WERI-Rb-1 (cell line): ENCODE measurements around the gene TMEM151A.

Experiments used
- DNase-seq: peaks from one replicate; pipeline ENCODE4 v3.0.0-alpha.2; 2020
- H3K27ac ChIP-seq: fragments of 250-450 bp; sonication (Bioruptor Pico); 2 replicates; pipeline ENCODE4 v1.5.1; 2020; ENCODE audit warnings: mild to moderate bottlenecking, moderate library complexity
- H3K27me3 ChIP-seq: fragments of 250-450 bp; sonication (Bioruptor Pico); 2 replicates; pipeline ENCODE4 v1.5.1; 2021; ENCODE audit warnings: mild to moderate bottlenecking, low read depth, moderate library complexity; ENCODE audit not compliant: insufficient read depth, severe bottlenecking
- H3K36me3 ChIP-seq: fragments of 250-450 bp; sonication (Bioruptor Pico); 2 replicates; pipeline ENCODE4 v1.5.1; 2020; ENCODE audit warnings: mild to moderate bottlenecking, moderate library complexity
- H3K4me3 ChIP-seq: 2 replicates; pipeline ENCODE4 v1.5.1; 2011; ENCODE audit warnings: low read depth, mild to moderate bottlenecking, control low read depth, low read length
- H3K9me3 ChIP-seq: fragments of 250-450 bp; sonication (Bioruptor Pico); 2 replicates; pipeline ENCODE4 v1.5.1; 2021; ENCODE audit warnings: mild to moderate bottlenecking, moderate library complexity; ENCODE audit not compliant: severe bottlenecking
- TF ChIP-seq, protein P1 (sequence below): IDR thresholded peaks from 2 replicates; pipeline ENCODE4 v1.5.1; 2011; ENCODE audit warnings: low read depth, mild to moderate bottlenecking, control low read depth, inconsistent platforms, low read length

The TMEM151A gene

GRCh38 chr11:66341502-66342126 is 49.9 kb downstream of the TMEM151A start:
- H3K27me3 ChIP-seq: no peaks in the 10 kb centered on the region
- no peak overlapping the region for H3K4me3 ChIP-seq
- H3K36me3 ChIP-seq: peaks cover 32% of the 10 kb centered on the region
- DNase-seq: no peak
- H3K9me3 ChIP-seq: no peaks in the 10 kb centered on the region
- TF ChIP-seq, protein P1, sequence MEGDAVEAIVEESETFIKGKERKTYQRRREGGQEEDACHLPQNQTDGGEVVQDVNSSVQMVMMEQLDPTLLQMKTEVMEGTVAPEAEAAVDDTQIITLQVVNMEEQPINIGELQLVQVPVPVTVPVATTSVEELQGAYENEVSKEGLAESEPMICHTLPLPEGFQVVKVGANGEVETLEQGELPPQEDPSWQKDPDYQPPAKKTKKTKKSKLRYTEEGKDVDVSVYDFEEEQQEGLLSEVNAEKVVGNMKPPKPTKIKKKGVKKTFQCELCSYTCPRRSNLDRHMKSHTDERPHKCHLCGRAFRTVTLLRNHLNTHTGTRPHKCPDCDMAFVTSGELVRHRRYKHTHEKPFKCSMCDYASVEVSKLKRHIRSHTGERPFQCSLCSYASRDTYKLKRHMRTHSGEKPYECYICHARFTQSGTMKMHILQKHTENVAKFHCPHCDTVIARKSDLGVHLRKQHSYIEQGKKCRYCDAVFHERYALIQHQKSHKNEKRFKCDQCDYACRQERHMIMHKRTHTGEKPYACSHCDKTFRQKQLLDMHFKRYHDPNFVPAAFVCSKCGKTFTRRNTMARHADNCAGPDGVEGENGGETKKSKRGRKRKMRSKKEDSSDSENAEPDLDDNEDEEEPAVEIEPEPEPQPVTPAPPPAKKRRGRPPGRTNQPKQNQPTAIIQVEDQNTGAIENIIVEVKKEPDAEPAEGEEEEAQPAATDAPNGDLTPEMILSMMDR: no peak
- H3K27ac ChIP-seq: no peak overlapping the region

GRCh38 chr11:66343176-66343575 is 51.5 kb downstream of the TMEM151A start:
- Histone ChIP-seq H3K27ac (no peak overlapping the region), H3K9me3 (no peaks in the 10 kb centered on the region), H3K27me3 (no peaks in the 10 kb centered on the region), H3K36me3 (peaks cover 27% of the 10 kb centered on the region), H3K4me3 (no peak overlapping the region)
- TF ChIP-seq, protein P1: no peak
- DNase-seq: no peak

DNA sequence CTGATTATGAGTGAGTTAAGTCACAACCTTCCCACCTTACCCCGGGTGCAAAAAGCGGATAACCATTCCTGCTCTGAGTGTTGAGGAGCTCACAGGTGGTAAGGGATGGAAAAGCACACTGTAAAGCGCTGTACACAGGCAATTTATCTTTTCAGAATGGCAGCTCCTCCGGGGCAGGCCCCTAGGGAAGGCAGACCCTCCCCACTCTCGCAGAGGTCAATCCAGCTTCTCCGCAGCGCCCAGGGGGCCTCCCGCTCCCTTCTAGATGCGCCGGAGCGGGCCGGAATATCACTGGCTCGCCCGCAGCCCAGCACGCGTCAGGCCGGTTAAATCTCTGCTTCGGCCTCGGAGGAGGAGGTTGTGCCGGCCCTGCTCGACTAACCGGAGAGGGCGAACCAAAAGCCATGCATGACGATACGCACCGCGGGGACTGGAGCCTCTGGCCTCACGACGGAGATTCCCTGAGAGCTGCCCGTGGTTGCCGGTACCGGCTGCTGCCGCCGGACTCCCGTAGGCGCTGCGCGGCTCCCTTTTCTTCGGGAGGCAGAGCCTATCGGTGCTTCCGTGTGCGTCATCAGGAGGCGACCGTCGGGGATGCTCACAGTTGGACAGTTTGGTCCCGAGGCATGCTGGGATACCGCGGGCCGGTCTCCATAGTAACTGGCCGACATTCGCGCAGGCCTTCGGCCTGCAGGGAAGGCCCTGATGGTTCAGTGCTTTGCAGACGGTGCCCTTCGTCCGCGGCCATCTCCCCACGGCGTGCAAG is 53.0 kb downstream of the TMEM151A start, which contains the start of gene BRMS1:
TSS of gene BRMS1 (minus strand) at position 555 of the 766 bp plus-strand sequence. CDS start 2,870 bp downstream, outside the sequence.
- peaks cover 20% of the 10 kb centered on the region for H3K36me3 ChIP-seq
- H3K4me3 ChIP-seq: peak within 1 kb of the TSS; percentile 81
- no peaks in the 10 kb centered on the region for H3K27me3 ChIP-seq
- DNase-seq: peak; percentile 97
- peak within 1 kb of the TSS; percentile 60 for H3K27ac ChIP-seq
- H3K9me3 ChIP-seq: no peaks in the 10 kb centered on the region
- TF ChIP-seq, protein P1: no peak

DNA sequence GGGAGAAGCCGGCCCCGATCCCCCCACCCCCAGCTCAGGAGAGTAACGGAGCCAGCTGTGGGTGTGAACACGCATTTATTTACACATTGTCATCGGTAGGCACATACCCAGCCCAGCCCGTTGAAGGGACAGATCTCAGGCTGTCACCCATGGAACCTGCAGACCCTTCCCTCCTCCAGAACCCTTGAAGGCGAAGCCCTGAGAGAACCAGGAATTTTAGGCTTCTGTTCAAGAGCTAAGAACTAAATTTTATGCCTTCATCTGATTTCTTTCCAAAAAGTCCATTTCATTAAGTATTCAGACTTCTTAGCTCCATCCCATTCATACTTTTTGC is 53.6 kb downstream of the TMEM151A start:
- H3K27ac ChIP-seq: peak overlapping the region; percentile 60
- H3K36me3 ChIP-seq: peaks cover 20% of the 10 kb centered on the region
- DNase-seq: no peak
- no peaks in the 10 kb centered on the region for H3K27me3 ChIP-seq
- peak overlapping the region; percentile 81 for H3K4me3 ChIP-seq
- no peaks in the 10 kb centered on the region for H3K9me3 ChIP-seq
- TF ChIP-seq, protein P1: no peak
